HepG2 (cell line): ENCODE measurements around the gene THSD4. TPM values are rescaled to one million over a fixed set of nuclear protein-coding genes. Genes with fewer than 3 reads are reported as not detected.
A peak's percentile ranks its signal among the peaks of the same experiment; 100 is the strongest.

ENCODE experiments used
- AKAP8 ChIP-seq: sonication (generic); formaldehyde crosslinking; IDR thresholded peaks from 2 replicates; pipeline ENCODE4 v1.5.1; 2020; ENCODE audit warnings: mild to moderate bottlenecking, missing genetic modification reagents
- ATAD3A ChIP-seq: sonication (generic); formaldehyde crosslinking; IDR thresholded peaks from 2 replicates; pipeline ENCODE4 v1.4.0; 2020; ENCODE audit warnings: missing genetic modification reagents
- ATF3 ChIP-seq: sonication (generic); formaldehyde crosslinking; IDR thresholded peaks from 2 replicates; pipeline ENCODE4 v1.4.0; 2020; ENCODE audit warnings: missing genetic modification reagents
- BCLAF1 ChIP-seq: fragments of 450-650 bp; IDR thresholded peaks from 2 replicates; pipeline ENCODE4 v1.6.1; 2017; ENCODE audit warnings: mild to moderate bottlenecking
- FOXK2 ChIP-seq: fragments of 450-650 bp; IDR thresholded peaks from 2 replicates; pipeline ENCODE4 v1.6.1; 2016
- GATA4 ChIP-seq: sonication (generic); IDR thresholded peaks from 2 replicates; pipeline ENCODE4 v1.6.1; 2016; ENCODE audit warnings: antibody characterized with exemption, low read depth, borderline replicate concordance
- GZF1 ChIP-seq: sonication (generic); formaldehyde crosslinking; IDR thresholded peaks from 2 replicates; pipeline ENCODE4 v1.5.1; 2020; ENCODE audit warnings: mild to moderate bottlenecking, missing genetic modification reagents
- KIAA2018 ChIP-seq: sonication (generic); formaldehyde crosslinking; IDR thresholded peaks from 2 replicates; pipeline ENCODE4 v1.5.0; 2020; ENCODE audit warnings: mild to moderate bottlenecking, missing genetic modification reagents, borderline replicate concordance
- KLF6 ChIP-seq: IDR thresholded peaks from 2 replicates; pipeline ENCODE4 v1.8.0; 2016; ENCODE audit warnings: missing biosample characterization, missing genetic modification reagents
- PITX1 ChIP-seq: sonication (generic); formaldehyde crosslinking; IDR thresholded peaks from 2 replicates; pipeline ENCODE4 v1.5.1; 2020; ENCODE audit warnings: mild to moderate bottlenecking, missing genetic modification reagents
- PREB ChIP-seq: sonication (generic); formaldehyde crosslinking; IDR thresholded peaks from 2 replicates; pipeline ENCODE4 v1.4.0; 2020; ENCODE audit warnings: missing genetic modification reagents
- SPEN ChIP-seq: sonication (generic); formaldehyde crosslinking; IDR thresholded peaks from 2 replicates; pipeline ENCODE4 v1.5.1; 2020; ENCODE audit warnings: low read depth, mild to moderate bottlenecking, missing genetic modification reagents
- SSRP1 ChIP-seq: IDR thresholded peaks from 2 replicates; pipeline ENCODE4 v1.6.1; 2016; ENCODE audit warnings: control low read depth
- USF2 ChIP-seq, 2 experiments: sonication (generic) in 1 of 2; formaldehyde crosslinking in 1 of 2; IDR thresholded peaks; 2 replicates each; pipeline versions ENCODE4 v1.5.1 to v1.6.1; 2011 to 2020; ENCODE audit warnings: borderline replicate concordance in 1 of 2, low read depth in 1 of 2, low read length in 1 of 2, mild to moderate bottlenecking in 1 of 2, missing genetic modification reagents in 1 of 2, moderate library complexity in 1 of 2
- ZNF546 ChIP-seq: sonication (generic); formaldehyde crosslinking; conservative IDR thresholded peaks from 2 replicates; pipeline ENCODE4 v1.8.1; 2023; ENCODE audit warnings: mild to moderate bottlenecking, missing genetic modification reagents
- ZSCAN30 ChIP-seq: sonication (generic); formaldehyde crosslinking; IDR thresholded peaks from 2 replicates; pipeline ENCODE4 v1.5.0; 2020; ENCODE audit warnings: mild to moderate bottlenecking, missing genetic modification reagents
- polyA plus RNA-seq, 8 experiments: library from polyadenylated mRNA; depleted of rRNA in 3 of 8; stranded (reverse) in 7 of 8; unstranded in 1 of 8; fragments of >200 nt; fragmentation: Illumina TruSeq in 4 of 8; extraction: Trizol in 4 of 8; gene quantifications; 2 replicates each; pipeline versions ENCODE4 v1.2.1 to v1.2.3, GENCODE V29; 2011 to 2016; ENCODE audit warnings: low read depth in 4 of 8, missing spikeins in 1 of 8, mixed read lengths in 1 of 8; ENCODE audit not compliant: insufficient read depth in 1 of 8
- total RNA-seq, 5 experiments: library from RNA; depleted of rRNA; stranded (reverse); fragments of >200 nt; fragmentation: Illumina TruSeq; extraction: Trizol; gene quantifications; 2 replicates each; pipeline ENCODE4 v1.2.3, GENCODE V29; 2016; ENCODE audit warnings: low read depth in 1 of 5

THSD4 gene
- total and polyA plus RNA-seq, 2 of the 13 experiments (the other 11 are each of a cell fraction or from before 2014, with no cell fraction given): 0.07 to 0.21 TPM

- TF ChIP-seq USF2 (IDR thresholded peaks at IDR 0.05; ENCODE audit: low read depth, low read length) (no peak), USF2 (CRISPR knock-in tag; IDR thresholded peaks at IDR 0.05; ENCODE audit: borderline replicate concordance) (no peak), PITX1 (CRISPR knock-in tag) (peak; percentile 100), ATAD3A (CRISPR knock-in tag) (no peak), GZF1 (CRISPR knock-in tag) (no peak), FOXK2 (no peak), GATA4 (peak; percentile 27; the same call in 1 of the 2 replicates), BCLAF1 (no peak), SSRP1 (no peak), ZSCAN30 (CRISPR knock-in tag) (no peak), SPEN (no peak), AKAP8 (CRISPR knock-in tag) (no peak), KIAA2018 (CRISPR knock-in tag) (no peak), PREB (no peak), KLF6 (CRISPR knock-in tag) (no peak), ZNF546 (CRISPR knock-in tag) (no peak), ATF3 (CRISPR knock-in tag) (peak; percentile 75; the same call in 1 of the 2 replicates)
These were observed 340.6 kb downstream of the THSD4 start (continued) for GRCh38 chr15:71455878-71456277.
